GM12878 (cell line): ENCODE data around the gene PLA2G4E.

Experiments
- POLR2AphosphoS5 ChIP-seq: IDR thresholded peaks from 2 replicates; pipeline ENCODE4 v1.6.1; 2011; ENCODE audit warnings: mild to moderate bottlenecking, low read length, inconsistent platforms
- SIX5 ChIP-seq: IDR thresholded peaks from 2 replicates; pipeline ENCODE4 v1.6.1; 2011; ENCODE audit warnings: mild to moderate bottlenecking, low read depth, low read length, moderate library complexity; ENCODE audit not compliant: severe bottlenecking
- TF ChIP-seq, protein P1 (sequence below): IDR thresholded peaks from 2 replicates; pipeline ENCODE4 v1.6.1; 2011; ENCODE audit warnings: borderline replicate concordance, low read depth, mild to moderate bottlenecking, moderate library complexity, mixed read lengths, low read length; ENCODE audit not compliant: insufficient read depth; ENCODE audit errors: extremely low read length
- TF ChIP-seq, protein P2 (sequence below), 3 experiments: IDR thresholded peaks in 2 of 3; conservative IDR thresholded peaks in 1 of 3; 2 replicates each; pipeline ENCODE4 v1.5.1; 2011; ENCODE audit warnings: low read depth in 3 of 3, low read length in 3 of 3, mild to moderate bottlenecking in 3 of 3, control low read depth in 2 of 3, moderate library complexity in 2 of 3, inconsistent platforms in 1 of 3, mixed read lengths in 1 of 3; ENCODE audit not compliant: control insufficient read depth in 2 of 3, insufficient read depth in 1 of 3; ENCODE audit errors: extremely low read depth in 1 of 3

DNA sequence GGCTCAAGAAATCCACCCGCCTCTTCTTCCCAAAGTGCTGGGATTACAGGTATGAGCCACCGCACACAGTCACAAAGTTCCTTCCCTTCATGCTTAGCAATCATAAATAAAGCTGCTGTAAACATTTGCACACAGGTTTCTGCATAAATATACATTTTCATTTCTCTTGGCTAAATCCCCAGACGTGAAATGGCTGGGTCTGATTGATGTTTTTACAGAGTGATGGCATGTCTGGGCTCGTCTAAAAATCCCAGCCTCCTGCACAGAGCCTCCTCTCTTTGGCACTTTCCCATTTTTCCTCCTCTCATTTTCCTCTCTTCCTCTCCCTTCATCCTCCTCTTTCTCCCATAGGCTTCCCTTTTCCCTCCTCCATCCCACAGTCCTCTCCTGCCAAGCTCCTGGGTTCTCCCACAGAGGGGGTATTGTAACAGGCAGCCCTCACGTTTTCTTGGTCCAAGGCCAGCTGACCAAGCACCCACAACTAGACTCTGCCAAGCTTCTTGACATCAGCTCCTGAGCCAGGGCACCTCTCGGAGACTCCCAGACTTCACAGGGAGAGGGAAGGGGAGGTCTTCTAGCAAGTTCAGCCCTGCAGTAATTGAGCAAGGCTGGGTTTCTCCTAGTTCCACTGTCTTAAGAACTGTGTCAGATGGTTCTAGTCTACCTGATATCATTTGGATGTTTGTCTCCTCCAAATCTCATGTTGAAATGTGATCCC is 10.5 kb upstream of the PLA2G4E start:
- TF ChIP-seq, protein P1, sequence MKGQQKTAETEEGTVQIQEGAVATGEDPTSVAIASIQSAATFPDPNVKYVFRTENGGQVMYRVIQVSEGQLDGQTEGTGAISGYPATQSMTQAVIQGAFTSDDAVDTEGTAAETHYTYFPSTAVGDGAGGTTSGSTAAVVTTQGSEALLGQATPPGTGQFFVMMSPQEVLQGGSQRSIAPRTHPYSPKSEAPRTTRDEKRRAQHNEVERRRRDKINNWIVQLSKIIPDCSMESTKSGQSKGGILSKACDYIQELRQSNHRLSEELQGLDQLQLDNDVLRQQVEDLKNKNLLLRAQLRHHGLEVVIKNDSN = no peak
- no peak for TF ChIP-seq POLR2AphosphoS5
- TF ChIP-seq, protein P2, sequence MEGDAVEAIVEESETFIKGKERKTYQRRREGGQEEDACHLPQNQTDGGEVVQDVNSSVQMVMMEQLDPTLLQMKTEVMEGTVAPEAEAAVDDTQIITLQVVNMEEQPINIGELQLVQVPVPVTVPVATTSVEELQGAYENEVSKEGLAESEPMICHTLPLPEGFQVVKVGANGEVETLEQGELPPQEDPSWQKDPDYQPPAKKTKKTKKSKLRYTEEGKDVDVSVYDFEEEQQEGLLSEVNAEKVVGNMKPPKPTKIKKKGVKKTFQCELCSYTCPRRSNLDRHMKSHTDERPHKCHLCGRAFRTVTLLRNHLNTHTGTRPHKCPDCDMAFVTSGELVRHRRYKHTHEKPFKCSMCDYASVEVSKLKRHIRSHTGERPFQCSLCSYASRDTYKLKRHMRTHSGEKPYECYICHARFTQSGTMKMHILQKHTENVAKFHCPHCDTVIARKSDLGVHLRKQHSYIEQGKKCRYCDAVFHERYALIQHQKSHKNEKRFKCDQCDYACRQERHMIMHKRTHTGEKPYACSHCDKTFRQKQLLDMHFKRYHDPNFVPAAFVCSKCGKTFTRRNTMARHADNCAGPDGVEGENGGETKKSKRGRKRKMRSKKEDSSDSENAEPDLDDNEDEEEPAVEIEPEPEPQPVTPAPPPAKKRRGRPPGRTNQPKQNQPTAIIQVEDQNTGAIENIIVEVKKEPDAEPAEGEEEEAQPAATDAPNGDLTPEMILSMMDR (IDR thresholded peaks at IDR 0.05 in 2 of 3, conservative IDR thresholded peaks at IDR 0.05 in 1 of 3; ENCODE audit: control insufficient read depth in 2 of 3, extremely low read depth in 1 of 3, insufficient read depth in 1 of 3, low read depth in 3 of 3, low read length in 3 of 3) = no peak
- TF ChIP-seq SIX5 = no peak
